ENCODE data around the gene AHNAK.

GRCh38 chr11:62514151-62514550 lies 32.5 kb downstream of the AHNAK start:
- TF ChIP-seq CTCF (IDR thresholded peaks at IDR 0.05; ENCODE audit: insufficient read depth, low read length, poor library complexity, severe bottlenecking) (no peak), EZH2phosphoT487 (conservative IDR thresholded peaks at IDR 0.05; ENCODE audit: low read length) (no peak)
